GM18907 (cell line): ENCODE measurements around the gene RCBTB1.
"Not testable (repeated sequence)": the region's sequence is repeated elsewhere in the genome, so short reads cannot be mapped to it uniquely, and the experiment has no call there.

Experiments
- ATAC-seq: cut with Tn5 transposase; IDR thresholded peaks from one replicate; pipeline ENCODE4 v1.9.1; 2021; ENCODE audit warnings: mild to moderate bottlenecking, moderate library complexity; ENCODE audit not compliant: unreplicated experiment

Gene RCBTB1

GRCh38 chr13:49585220-49586157 lies at the start of gene RCBTB1:
Gene RCBTB1 (minus strand): TSS chr13:49585558. CDS start chr13:49567279, 18,279 bp downstream.
- peak; percentile 90 for ATAC-seq

DNA sequence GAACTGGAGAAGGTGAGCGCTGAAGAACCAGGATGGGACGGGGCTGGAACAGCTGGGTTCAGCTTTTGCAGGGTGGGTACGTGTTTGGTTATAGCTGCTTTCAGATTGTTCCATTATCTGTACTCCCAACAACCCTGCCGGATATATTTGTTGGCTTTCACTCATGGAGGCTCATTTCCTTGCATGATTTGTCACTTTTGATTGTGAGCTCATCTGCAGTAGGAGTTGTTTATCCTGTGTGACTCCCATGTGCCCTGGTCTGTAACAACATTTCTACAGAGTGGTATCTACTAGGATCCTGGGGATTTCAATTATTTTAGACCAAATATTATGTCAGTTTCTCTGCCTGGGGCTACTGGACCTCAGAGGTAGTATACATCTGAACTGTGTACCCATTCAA lies 48.4 kb upstream of the RCBTB1 start:
- ATAC-seq = no peak

GRCh38 chr13:49632156-49632555 lies 46.8 kb upstream of the RCBTB1 start:
- no peak for ATAC-seq

DNA sequence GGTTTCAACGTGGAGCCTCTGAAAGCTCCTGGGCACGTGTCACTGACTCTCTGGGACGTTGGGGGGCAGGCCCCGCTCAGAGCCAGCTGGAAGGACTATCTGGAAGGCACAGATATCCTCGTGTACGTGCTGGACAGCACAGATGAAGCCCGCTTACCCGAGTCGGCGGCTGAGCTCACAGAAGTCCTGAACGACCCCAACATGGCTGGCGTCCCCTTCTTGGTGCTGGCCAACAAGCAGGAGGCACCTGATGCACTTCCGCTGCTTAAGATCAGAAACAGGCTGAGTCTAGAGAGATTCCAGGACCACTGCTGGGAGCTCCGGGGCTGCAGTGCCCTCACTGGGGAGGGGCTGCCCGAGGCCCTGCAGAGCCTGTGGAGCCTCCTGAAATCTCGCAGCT lies 45.2 kb upstream of the RCBTB1 start:
- ATAC-seq = no peak

- no peak for ATAC-seq
Measured at GRCh38 chr13:49629947-49630346, 44.6 kb upstream of the RCBTB1 start.

DNA sequence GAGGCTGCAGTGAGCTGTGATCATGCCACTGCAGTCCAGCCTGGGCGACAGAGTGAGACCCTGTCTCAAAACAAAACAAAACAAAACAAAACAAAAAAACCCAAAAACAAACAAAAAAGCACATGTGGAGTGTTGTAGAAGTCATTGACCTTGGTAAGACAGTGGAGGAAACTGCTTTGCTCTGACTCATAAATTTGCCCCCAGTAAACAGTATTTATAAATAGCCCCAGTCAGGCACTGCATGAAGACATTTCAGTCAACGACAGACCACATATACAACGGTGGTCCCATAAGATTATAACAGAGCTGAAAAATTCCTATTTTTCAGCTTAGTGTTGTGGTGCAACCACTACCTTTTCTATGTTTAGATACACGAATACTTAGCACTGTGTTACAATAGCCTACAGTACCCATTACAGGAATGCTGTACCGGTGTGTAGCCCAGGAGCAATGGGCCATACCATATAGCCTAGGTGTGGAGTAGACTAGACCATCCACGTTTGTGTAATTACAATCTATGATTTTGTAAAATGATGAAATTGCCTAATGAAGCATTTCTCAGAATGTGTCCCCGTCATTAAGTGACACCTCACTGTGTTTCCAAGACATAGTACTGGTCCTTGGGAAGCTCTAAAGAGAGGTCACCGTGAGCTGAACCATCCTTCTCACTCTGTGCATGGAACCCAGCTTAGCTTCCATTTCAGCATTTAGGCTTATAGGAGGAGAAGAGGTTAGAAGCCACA lies 44.0 kb upstream of the RCBTB1 start:
- no peak for ATAC-seq

DNA sequence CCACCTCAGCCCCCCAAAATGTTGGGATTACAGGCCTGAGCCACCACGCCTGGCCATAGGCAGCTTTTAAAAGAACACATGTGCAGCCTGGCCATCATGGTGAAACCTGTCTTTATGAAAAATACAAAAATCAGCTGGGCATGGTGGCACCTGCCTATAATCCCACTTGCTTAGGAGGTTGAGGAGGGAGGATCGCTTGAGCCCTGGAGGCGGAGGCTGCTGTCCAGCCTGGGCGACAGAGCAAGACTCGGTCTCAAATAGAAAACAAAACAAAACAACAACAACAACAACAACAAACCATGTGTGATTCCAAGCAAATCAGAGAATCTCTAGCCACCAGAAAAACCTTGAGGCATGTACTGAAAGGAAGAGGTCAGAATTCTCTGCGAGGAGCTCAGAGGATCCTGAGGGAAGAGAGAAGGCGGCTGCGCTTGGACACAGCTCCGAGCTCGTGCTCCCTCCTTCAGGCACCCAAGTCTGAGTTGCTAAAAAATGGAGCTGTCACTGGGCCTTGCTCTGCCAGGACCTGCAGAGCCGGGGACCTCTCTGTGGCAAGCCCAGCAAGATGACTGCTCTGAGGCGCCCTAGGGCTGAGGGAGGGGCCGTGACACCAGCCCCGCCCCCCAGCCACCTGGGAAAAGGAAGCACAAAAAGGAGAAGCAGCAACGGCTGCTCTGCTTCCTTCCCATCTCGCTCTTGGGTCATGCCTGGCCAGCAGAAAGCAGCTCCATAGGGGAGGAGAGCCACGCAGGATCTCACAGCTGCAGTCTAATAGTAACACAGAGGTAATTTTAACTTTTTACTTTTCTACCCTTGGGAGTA lies 42.7 kb upstream of the RCBTB1 start, which contains the start of gene ARL11:
Gene ARL11, plus strand, starts transcription at position 677 of the 822 bp plus-strand sequence. CDS start 1,941 bp downstream, outside the sequence.
- peak; percentile 93 for ATAC-seq

- no peak for ATAC-seq
Measured at GRCh38 chr13:49625392-49626079, 40.2 kb upstream of the RCBTB1 start.

DNA sequence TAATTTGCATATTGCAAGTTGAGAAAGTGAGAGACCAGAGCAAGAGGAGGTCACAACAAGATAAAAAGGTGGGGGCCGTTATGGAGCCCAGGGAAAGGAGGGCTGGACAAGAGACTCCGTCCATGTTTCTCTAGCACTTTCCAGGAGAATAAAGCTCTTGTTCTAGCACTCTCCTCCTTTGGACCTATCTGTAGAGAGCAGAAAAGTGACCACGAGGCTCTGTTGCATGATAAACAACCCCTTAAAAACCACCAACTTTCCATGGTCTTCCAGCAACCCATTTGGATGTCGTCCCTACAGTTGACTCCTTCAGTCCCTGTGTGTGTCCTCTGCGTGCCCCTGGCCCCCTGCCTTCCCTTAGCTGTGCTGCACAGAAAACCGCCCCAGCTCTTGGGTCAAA lies 38.9 kb upstream of the RCBTB1 start:
- no peak for ATAC-seq

- ATAC-seq = no peak
Measured at GRCh38 chr13:49622174-49622946, 37.0 kb upstream of the RCBTB1 start.

GRCh38 chr13:49620170-49620621 lies 34.8 kb upstream of the RCBTB1 start:
- peak; percentile 80 for ATAC-seq

GRCh38 chr13:49616676-49617065 lies 31.3 kb upstream of the RCBTB1 start:
- ATAC-seq = no peak

DNA sequence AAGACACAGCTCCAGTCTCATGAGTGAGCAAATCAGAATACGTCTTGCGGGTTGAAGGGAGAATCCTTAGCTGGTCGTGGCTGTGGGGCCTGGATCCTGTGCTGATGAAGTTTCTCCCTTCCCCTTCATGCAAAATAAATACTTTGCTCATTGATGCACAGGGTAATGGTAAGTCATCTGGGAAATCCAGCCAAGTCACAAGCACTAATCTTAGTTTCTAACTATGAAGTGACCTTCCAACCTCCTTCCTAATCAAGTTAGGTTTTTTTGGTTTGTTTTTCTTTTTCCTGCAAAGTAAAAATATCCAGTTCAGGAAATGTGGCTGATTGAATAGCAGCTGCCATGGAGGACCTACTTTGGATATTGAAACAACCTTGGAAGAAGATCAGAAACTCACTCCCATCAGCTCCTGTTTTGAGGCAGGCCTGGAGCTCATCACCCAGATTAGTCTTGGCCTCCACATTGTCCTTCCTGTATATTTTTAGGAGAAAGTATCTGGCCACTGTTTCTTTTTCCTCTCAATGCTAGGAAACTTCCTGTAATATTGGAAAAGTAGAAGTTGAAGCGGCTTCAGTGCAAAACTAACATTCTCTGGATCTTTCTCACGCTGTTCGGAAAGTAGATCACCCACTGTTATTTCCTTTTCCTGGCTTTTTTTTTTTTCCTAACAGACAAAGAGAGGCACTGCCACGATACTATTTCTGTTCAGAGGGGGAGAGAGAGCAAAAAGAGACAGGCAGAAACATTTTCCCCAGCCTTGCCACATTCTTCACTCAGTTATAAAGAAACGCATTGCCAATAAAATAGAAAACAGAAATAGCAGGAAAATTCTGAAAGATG lies 30.7 kb upstream of the RCBTB1 start:
- no peak for ATAC-seq

GRCh38 chr13:49612042-49612441 lies 26.7 kb upstream of the RCBTB1 start:
- ATAC-seq = not testable (repeated sequence)

DNA sequence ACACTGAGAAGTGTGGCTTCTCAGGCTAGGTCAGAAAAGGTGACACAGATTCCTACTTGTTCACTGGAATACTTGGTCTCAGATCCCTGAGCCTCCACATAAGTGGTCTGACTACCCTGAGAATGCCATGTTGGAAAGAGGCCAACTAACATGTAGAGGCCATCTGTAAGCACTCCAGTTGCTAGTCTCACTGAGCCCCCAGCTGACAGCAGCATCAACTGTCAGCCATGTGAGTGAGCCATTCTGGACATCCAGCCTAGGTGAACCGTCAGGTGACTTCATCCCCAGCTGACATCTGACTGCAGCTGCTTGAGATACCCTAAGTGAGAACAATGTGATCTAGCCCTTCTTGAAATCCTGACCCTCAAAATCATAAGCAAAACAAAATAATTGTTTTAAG lies 24.8 kb upstream of the RCBTB1 start:
- ATAC-seq = no peak

DNA sequence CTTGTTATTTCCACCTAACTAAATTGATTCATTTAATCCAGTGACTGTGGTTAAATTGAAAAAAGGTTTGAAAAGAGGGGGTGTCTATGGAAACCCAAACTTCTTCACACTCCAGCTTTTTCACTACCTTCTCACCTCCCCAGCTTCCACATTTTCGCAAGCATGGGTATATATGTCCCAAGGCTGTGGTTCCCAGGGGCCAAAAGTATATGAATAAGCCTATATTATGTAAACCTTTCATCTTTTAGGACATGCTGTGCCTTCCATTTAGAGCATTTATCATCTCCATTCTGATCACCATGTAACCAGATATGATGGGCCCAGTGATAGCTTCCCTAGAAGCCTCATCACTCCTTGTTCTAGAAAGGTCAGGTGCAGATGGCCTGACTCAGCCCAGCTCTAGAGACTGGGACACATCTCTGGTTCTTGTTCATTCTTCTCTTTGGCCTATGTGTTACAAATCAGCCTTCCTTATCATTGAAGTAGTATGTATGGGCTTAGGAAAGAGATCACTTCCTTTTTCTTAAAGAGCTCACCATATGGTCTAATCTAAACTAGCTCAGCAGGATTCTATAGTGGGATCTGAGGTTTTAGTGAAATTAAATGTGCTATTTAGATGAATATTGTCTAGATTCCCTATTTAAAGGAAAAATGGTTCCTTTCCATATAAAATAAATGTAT lies 23.4 kb upstream of the RCBTB1 start:
- no peak for ATAC-seq

DNA sequence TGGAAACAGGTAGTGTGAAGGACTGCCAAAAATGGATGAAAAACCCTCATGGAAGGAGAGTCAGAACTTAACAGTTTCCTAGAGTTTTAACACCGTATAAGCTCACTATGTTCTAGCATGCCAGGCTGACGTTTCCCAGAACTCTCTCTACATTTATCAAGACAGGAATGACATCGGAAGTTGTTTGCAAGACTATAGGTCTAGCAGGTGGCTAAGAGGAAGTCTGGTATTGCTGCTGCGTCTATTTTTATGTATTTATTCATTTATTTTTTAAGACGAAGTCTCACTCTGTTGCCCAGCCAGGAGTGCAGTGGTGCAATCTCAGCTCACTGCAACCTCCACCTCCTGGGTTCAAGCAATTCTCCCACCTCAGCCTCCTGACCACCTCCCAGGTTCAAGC lies 22.4 kb upstream of the RCBTB1 start:
- no peak for ATAC-seq
